NCI-H2227 treated with DMSO at 0.1 percent for 48 hours (cell line): ENCODE measurements around the gene PRPF6.
"Not testable (repeated sequence)": the region's sequence is repeated elsewhere in the genome, so short reads cannot be mapped to it uniquely, and the experiment has no call there.

Experiments
- DNase-seq: peaks from one replicate; lab custom pipeline; 2025; lab: John Stamatoyannopoulos, UW

PRPF6 gene

GRCh38 chr20:63973636-63974401, 7.1 kb upstream of the PRPF6 start:
- peak; percentile 83 for DNase-seq

- DNase-seq: no peak
Measured at GRCh38 chr20:63974402-63975200, 6.3 kb upstream of the PRPF6 start.

- not testable (repeated sequence) for DNase-seq
Measured at GRCh38 chr20:63976511-63976910, 4.4 kb upstream of the PRPF6 start.

- DNase-seq: no peak
Measured at GRCh38 chr20:63976980-63977738, 3.8 kb upstream of the PRPF6 start.

GRCh38 chr20:63977739-63978276, 3.1 kb upstream of the PRPF6 start:
- DNase-seq: no peak

- DNase-seq: peak; percentile 51
Measured at GRCh38 chr20:63978319-63979228, 2.4 kb upstream of the PRPF6 start.

- DNase-seq: no peak
Measured at GRCh38 chr20:63979229-63979556, 1.7 kb upstream of the PRPF6 start.

- peak; percentile 58 for DNase-seq
Measured at GRCh38 chr20:63979557-63980316, 1.2 kb upstream of the PRPF6 start, which contains the start of gene SAMD10. SAMD10 (minus strand) TSS chr20:63979642; CDS start chr20:63979467, 175 bp downstream.

GRCh38 chr20:63980317-63980805, 571 bp upstream of the PRPF6 start:
- DNase-seq: no peak

- DNase-seq: no peak
Measured at GRCh38 chr20:63982937-63983336, 2.0 kb downstream of the PRPF6 start.

GRCh38 chr20:64000906-64001305, 20.0 kb downstream of the PRPF6 start:
- DNase-seq: no peak

- DNase-seq: no peak
Measured at GRCh38 chr20:64001607-64002011, 20.7 kb downstream of the PRPF6 start.

GRCh38 chr20:64003960-64004725, 23.2 kb downstream of the PRPF6 start:
- no peak for DNase-seq

GRCh38 chr20:64005394-64005793, 24.5 kb downstream of the PRPF6 start:
- DNase-seq: no peak

- no peak for DNase-seq
Measured at GRCh38 chr20:64006490-64006889, 25.6 kb downstream of the PRPF6 start.

GRCh38 chr20:64006902-64007301, 26.0 kb downstream of the PRPF6 start:
- no peak for DNase-seq

- DNase-seq: no peak
Measured at GRCh38 chr20:64009811-64010387, 29.0 kb downstream of the PRPF6 start.

GRCh38 chr20:64010711-64011237, 29.8 kb downstream of the PRPF6 start:
- no peak for DNase-seq

- no peak for DNase-seq
Measured at GRCh38 chr20:64011366-64011779, 30.4 kb downstream of the PRPF6 start.
